GM18951 (cell line): Measurements from ENCODE around the gene ANAPC15.
"Not testable (repeated sequence)": the region's sequence is repeated elsewhere in the genome, so short reads cannot be mapped to it uniquely, and the experiment has no call there.

ENCODE experiments used
- POLR2A ChIP-seq: IDR thresholded peaks from 4 replicates; pipeline ENCODE4 v1.6.1; 2011; ENCODE audit warnings: mild to moderate bottlenecking; ENCODE audit not compliant: insufficient read length, insufficient read depth; ENCODE audit errors: extremely low read depth
- in situ Hi-C: fragments of 300-500 bp; cut with MboI; formaldehyde crosslinking; loops from one replicate; pipeline ENCODE4 v1.12.0; 2022; ENCODE audit warnings: low sequenced_read_pairs, mixed read lengths, inconsistent platforms; ENCODE audit not compliant: unreplicated experiment

Gene ANAPC15

DNA sequence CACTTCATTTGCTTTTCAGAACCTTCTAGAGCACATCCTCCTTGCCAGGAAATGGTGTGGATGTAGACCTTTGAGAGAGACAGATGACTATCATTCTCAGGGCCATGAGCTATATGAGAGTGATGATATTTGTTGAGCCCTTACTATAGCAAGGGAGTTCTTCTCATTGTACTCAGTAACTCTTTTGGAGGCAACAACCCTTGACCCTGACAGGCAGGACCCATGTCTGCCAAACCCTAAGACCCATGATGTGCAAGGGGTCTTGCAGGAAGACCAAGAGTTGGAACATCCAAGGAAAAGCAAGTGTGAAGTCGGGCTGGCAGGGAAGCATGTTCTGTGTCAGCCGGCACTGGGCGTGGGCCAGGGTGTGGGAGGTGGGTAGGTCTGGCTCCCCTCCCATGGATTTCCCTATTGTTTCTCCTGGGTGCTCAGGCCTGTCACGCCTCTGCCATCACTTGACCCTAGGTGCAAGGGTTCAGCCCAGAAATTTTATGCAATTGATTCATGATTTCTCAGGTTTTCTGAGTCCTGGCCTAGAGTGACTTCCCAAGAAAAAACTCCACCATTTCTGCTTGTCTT lies 24.3 kb upstream of the ANAPC15 start:
- TF ChIP-seq POLR2A, result no peak
- in situ Hi-C loops, result no loop called here

- no peak for TF ChIP-seq POLR2A
- in situ Hi-C loops, result no loop called here
These were observed 23.6 kb upstream of the ANAPC15 start for GRCh38 chr11:72135891-72136683.

DNA sequence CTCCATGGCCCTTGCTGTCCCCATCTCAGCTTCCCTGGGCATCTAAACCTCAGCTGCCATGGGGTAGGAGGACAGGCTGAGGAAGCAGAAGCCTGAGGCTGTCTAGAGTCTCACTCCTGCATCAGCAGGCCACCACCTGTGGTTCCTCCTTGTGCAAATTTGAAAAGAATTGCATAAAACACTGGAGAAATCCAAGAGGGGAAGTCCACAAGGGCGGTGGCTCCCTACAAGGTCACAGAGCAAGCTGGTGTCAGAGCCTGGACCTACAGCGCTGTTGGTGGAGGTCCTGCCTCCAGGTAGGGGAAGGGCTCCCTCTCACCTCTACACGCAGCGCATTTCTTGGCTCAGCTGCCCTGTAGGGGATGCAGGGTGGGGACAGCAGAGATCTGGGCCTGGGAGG lies 23.0 kb upstream of the ANAPC15 start, which contains the start of gene FOLR3:
Gene FOLR3 (plus strand): TSS at position 253 of the 400 bp plus-strand sequence. CDS start 228 bp downstream, outside the sequence.
- in situ Hi-C loops, result not testable (repeated sequence)

GRCh38 chr11:72132646-72133045 lies 20.2 kb upstream of the ANAPC15 start:
- in situ Hi-C loops, result no loop called here
- TF ChIP-seq POLR2A, result no peak

- no peak for TF ChIP-seq POLR2A
- in situ Hi-C loops, result no loop called here
These were observed 16.9 kb upstream of the ANAPC15 start for GRCh38 chr11:72129381-72129780.

GRCh38 chr11:72127923-72128322 lies 15.4 kb upstream of the ANAPC15 start:
- in situ Hi-C loops, result no loop called here
- TF ChIP-seq POLR2A, result no peak

- no peak for TF ChIP-seq POLR2A
- in situ Hi-C loops, result no loop called here
These were observed 13.5 kb upstream of the ANAPC15 start for GRCh38 chr11:72125956-72126355.

DNA sequence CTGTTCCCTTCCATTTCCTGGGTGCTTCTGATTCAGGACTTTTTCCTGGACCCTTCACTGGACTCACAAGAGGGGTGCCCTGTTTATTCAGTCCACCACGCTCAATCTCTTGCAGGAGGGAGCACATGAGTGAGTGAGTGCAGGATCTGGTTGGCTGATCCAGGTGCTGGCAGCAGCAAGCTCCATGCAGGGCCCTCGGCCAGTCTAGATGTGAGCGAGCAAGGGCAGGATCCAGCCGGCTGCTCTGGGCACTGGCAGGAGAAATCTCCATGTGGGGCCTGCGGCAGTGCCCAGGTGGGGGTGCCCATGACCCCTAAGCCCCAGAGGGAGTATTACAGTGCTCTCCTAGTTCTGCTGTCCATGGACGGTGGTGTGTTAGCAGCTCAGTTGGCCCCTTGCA lies 11.6 kb upstream of the ANAPC15 start:
- in situ Hi-C loops, result no loop called here

DNA sequence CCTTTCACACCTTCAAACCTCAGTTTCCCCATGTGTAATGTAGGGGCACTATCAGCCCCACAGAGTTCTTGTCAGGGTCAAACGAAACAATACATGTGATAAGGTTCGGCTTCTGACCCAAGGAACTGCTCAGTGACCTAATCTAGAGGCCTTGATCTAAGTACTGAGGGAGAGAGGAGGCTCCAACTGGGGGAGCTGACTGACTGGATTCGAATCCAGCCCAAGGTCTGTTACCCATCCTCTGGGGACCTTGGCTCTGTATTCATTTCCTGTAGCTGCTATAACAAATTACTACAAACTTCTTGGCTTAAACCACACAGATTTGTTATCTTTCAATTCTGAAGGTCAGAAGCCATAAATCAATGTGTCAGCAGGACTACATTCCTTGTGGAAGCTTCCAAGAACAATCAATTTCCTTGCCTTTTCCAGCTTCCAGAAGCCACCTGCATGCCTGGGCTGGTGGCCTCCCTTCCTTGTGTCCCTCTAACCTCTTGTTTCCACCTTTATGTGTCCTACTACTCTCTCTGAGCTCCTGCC lies 10.7 kb upstream of the ANAPC15 start:
- in situ Hi-C loops, result no loop called here
- no peak for TF ChIP-seq POLR2A

More for the DNA sequence above, 11.6 kb upstream of the ANAPC15 start:
- no peak for TF ChIP-seq POLR2A

GRCh38 chr11:72122607-72123006 lies 10.1 kb upstream of the ANAPC15 start:
- in situ Hi-C loops, result no loop called here
- no peak for TF ChIP-seq POLR2A

- in situ Hi-C loops, result no loop called here
These were observed 8.4 kb upstream of the ANAPC15 start for GRCh38 chr11:72120930-72121329.

GRCh38 chr11:72119198-72119597 lies 6.7 kb upstream of the ANAPC15 start:
- in situ Hi-C loops, result no loop called here

More at GRCh38 chr11:72120930-72121329, 8.4 kb upstream of the ANAPC15 start:
- TF ChIP-seq POLR2A, result no peak

DNA sequence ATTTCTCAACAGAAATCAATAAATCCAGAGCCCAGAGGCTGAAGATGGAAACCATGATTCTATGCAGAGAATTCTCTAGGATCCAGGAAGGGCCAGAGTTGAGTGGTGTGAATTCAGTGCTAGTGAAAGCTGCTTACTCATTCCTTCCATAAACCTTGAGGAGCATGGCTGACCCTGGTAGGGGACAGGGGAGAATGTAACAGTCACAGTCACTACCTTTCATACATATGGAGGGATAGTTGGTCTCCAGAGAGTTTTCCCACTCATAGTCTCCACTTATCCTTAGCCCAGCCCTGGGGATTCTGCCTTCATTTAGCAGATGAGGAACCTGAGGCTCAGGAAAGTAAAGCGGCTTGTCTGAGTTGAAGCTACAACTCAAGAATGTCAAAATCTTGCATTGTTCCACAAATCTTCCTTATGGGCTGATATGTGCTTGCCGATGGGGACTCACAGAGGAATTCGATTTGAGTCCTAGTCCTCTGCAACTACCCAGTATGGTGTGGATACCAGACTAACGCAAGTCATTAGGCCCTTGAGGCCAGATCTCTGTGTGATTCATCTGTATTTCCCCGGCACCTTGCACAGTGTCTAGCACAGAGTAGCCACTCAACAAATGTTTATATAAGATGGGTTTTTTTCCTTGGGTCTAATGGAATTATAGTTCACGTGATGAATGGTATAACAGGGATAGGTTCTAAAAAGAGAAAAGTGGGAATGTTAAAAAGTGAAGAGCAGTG lies 3.7 kb upstream of the ANAPC15 start:
- no peak for TF ChIP-seq POLR2A
- in situ Hi-C loops, result no loop called here

More at GRCh38 chr11:72119198-72119597, 6.7 kb upstream of the ANAPC15 start:
- TF ChIP-seq POLR2A, result no peak
